T-helper 2 cell (primary cell): ENCODE results near the gene CROCC2.

ENCODE experiments used
- DNase-seq, 5 experiments: peaks; one replicate each; pipeline versions ENCODE4 v3.0.0 to v3.0.0-alpha.2; 2012 to 2022

The CROCC2 gene

GRCh38 chr2:240893363-240893844, 12.7 kb upstream of the CROCC2 start:
- no peak for DNase-seq

GRCh38 chr2:240894006-240894405, 12.1 kb upstream of the CROCC2 start:
- DNase-seq, result no peak

- no peak for DNase-seq
Measured at GRCh38 chr2:240894836-240895558, 11.1 kb upstream of the CROCC2 start.

GRCh38 chr2:240895656-240896388, 10.3 kb upstream of the CROCC2 start, which contains the start of gene MAB21L4:
Gene MAB21L4, minus strand, starts transcription at chr2:240896156. Its CDS starts 159 bp downstream, at chr2:240895997.
- no peak for DNase-seq

GRCh38 chr2:240896394-240896793, 9.7 kb upstream of the CROCC2 start:
- no peak for DNase-seq

- DNase-seq, result no peak
Measured at GRCh38 chr2:240896871-240897692, 9.1 kb upstream of the CROCC2 start.

GRCh38 chr2:240898108-240898730, 7.9 kb upstream of the CROCC2 start:
- no peak for DNase-seq

- no peak for DNase-seq
Measured at GRCh38 chr2:240898731-240899467, 7.2 kb upstream of the CROCC2 start.

- no peak for DNase-seq
Measured at GRCh38 chr2:240899468-240899865, 6.7 kb upstream of the CROCC2 start.

- no peak for DNase-seq
Measured at GRCh38 chr2:240900141-240900860, 5.8 kb upstream of the CROCC2 start.

- DNase-seq, result no peak
Measured at GRCh38 chr2:240901986-240902614, 4.0 kb upstream of the CROCC2 start.

GRCh38 chr2:240902615-240903041, 3.5 kb upstream of the CROCC2 start:
- no peak for DNase-seq

- peak in 1 of 5 experiments; percentile 0 for DNase-seq
Measured at GRCh38 chr2:240903191-240904060, 2.7 kb upstream of the CROCC2 start.

- DNase-seq, result no peak
Measured at GRCh38 chr2:240904216-240905175, 1.6 kb upstream of the CROCC2 start.

- peak in 1 of 5 experiments; percentile 0 for DNase-seq
Measured at GRCh38 chr2:240905176-240905781, 857 bp upstream of the CROCC2 start.

GRCh38 chr2:240906911-240907590, 915 bp downstream of the CROCC2 start:
- DNase-seq, result no peak
